GM21737 (cell line): ENCODE data around the gene STARD8.
"Not testable (repeated sequence)": the region's sequence is repeated elsewhere in the genome, so short reads cannot be mapped to it uniquely, and the experiment has no call there.

Experiments
- ATAC-seq: cut with Tn5 transposase; IDR thresholded peaks from one replicate; pipeline ENCODE4 v1.9.1; 2021; ENCODE audit warnings: mild to moderate bottlenecking, moderate library complexity; ENCODE audit not compliant: unreplicated experiment

Gene STARD8, protein sequence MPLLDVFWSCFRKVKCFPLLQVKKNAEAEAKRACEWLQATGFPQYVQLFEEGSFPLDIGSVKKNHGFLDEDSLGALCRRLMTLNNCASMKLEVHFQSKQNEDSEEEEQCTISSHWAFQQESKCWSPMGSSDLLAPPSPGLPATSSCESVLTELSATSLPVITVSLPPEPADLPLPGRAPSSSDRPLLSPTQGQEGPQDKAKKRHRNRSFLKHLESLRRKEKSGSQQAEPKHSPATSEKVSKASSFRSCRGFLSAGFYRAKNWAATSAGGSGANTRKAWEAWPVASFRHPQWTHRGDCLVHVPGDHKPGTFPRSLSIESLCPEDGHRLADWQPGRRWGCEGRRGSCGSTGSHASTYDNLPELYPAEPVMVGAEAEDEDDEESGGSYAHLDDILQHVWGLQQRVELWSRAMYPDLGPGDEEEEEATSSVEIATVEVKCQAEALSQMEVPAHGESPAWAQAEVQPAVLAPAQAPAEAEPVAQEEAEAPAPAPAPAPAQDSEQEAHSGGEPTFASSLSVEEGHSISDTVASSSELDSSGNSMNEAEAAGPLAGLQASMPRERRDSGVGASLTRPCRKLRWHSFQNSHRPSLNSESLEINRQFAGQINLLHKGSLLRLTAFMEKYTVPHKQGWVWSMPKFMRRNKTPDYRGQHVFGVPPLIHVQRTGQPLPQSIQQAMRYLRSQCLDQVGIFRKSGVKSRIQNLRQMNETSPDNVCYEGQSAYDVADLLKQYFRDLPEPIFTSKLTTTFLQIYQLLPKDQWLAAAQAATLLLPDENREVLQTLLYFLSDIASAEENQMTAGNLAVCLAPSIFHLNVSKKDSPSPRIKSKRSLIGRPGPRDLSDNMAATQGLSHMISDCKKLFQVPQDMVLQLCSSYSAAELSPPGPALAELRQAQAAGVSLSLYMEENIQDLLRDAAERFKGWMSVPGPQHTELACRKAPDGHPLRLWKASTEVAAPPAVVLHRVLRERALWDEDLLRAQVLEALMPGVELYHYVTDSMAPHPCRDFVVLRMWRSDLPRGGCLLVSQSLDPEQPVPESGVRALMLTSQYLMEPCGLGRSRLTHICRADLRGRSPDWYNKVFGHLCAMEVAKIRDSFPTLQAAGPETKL

GRCh38 chrX:68647156-68647957, at the start of gene STARD8:
Gene STARD8 (plus strand): TSS chrX:68647666. CDS start chrX:68647883, 217 bp downstream.
- no peak for ATAC-seq

- ATAC-seq = no peak
Observed at GRCh38 chrX:68598841-68599240, 48.6 kb upstream of the STARD8 start.

- ATAC-seq = no peak
Observed at GRCh38 chrX:68599256-68600152, 48.0 kb upstream of the STARD8 start.

DNA sequence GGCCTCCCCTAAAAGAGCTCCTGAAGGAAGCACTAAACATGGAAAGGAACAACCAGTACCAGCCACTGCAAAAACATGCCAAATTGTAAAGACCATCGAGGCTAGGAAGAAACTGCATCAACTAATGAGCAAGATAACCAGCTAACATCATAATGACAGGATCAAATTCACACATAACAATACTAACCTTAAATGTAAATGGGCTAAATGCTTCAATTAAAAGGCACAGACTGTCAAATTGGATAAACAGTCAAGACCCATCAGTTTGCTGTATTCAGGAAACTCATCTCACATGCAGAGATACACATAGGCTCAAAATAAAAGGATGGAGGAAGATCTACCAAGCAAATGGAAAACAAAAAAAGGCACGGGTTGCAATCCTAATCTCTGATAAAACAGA, 43.2 kb upstream of the STARD8 start:
- ATAC-seq = not testable (repeated sequence)

DNA sequence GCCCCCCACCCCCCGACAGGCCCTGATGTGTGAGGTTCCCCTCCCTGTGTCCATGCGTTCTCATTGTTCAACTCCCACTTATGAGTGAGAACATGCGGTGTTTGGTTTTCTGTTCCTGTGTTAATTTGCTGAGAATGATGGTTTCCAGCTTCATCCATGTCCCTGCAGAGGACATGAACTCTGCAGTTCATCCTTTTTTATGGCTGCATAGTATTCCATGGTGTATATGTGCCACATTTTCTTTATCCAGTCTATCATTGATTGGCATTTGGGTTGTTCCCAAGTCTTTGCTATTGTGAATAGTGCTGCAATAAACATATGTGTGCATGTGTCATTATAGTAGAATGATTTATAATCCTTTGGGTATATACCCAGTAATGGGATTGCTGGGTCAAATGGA, 32.7 kb upstream of the STARD8 start:
- not testable (repeated sequence) for ATAC-seq

DNA sequence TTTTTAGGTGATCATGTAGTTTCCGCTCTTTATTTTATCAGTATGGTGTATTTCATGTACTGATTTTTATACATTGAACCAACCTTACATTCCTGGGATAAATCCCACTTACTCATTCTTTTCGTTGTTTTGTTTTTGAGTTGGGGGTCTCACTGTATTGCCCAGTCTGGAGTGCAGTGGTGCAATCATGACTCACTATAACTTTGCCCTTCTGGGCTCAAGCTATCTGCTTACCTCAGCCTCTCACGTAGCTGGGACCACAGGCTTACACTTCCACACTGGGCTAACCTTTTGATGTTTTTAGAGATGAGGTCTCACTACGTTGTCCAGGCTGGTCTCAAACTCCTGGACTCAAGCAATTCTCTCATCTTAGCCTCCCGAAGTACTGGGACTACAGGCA, 19.5 kb upstream of the STARD8 start:
- no peak for ATAC-seq

- not testable (repeated sequence) for ATAC-seq
Observed at GRCh38 chrX:68629936-68630335, 17.5 kb upstream of the STARD8 start.

GRCh38 chrX:68631336-68631735, 16.1 kb upstream of the STARD8 start:
- no peak for ATAC-seq

- ATAC-seq = no peak
Observed at GRCh38 chrX:68632491-68632890, 15.0 kb upstream of the STARD8 start.

DNA sequence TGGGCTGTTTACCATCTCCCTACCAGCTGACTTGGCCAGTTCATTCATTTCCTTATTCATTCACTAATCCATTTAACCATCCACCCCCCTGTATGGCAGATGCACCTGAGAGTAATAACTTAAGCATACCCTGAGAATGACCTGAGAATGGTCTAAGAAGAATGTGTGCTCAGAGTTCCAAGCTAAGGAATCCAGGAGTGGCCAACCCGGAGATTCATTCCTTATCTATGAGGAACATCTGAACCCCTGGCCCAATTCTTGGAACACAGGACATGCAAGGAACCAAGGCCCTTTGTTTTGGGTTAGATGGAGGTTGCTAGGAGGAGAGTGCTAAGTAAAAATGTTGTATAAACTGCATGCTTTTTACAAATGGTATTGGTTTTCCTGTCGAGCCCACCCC, 13.5 kb upstream of the STARD8 start:
- no peak for ATAC-seq

GRCh38 chrX:68634649-68635227, 12.7 kb upstream of the STARD8 start:
- ATAC-seq = no peak

- ATAC-seq = no peak
Observed at GRCh38 chrX:68640661-68641060, 6.8 kb upstream of the STARD8 start.

- no peak for ATAC-seq
Observed at GRCh38 chrX:68644861-68645260, 2.6 kb upstream of the STARD8 start.

DNA sequence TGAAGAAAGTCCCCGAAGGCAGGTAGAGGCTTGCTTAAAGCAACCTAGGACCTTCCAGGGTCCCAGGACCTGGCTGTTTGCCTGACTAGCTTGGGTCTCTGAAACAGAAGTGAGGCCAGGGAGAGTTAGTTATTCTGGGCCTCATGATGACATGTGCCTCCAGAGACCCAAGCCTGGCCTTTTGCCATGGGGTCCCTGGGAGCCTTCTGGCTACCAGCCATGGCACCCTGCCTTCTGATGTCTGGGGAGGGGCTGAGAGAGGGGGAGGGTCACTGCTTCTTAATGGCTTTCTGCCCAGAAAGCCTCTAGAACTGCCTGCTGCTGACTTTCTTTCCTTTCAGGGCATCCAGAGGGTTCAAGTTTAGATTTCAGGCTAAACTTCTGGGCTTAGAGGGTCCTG, 1.0 kb upstream of the STARD8 start:
- ATAC-seq = no peak

DNA sequence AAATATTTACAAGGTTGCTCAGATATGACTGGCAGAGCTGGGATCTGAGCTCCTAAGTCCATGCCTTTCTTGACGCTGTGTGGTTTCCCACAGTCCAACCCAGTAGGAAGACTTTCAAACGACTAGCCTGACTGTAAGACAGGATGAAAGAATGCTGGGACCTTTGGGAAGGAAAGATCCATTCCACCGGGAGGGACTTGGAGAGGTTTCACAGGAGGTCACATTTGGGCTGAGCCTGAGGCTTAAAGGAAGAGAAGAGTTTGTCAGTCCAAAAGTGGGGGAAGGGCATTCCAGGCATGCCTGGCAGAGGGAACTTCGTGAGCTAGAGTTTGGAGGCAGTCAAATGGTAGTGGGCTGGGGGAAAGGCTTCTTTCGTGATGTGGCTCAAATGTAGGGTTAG, 1.5 kb downstream of the STARD8 start:
- ATAC-seq = no peak

DNA sequence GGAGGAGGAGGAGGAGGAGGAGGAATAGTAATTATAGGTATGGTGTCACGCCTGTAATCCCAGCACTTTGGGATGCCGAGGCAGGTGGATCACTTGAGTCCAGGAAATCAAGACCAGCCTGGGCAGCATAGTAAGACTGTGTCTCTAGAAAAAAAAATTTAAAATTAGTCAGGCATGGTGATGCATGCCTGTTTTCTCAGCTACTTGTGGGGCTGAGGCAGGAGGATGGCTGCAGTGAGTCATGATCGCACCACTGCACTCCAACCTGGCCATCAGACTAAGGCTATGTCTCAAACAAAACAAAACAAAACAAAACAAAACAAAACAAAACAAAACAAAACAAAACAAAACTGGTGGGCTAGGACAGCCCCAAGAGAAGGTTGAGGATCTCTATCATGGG, 3.0 kb downstream of the STARD8 start:
- no peak for ATAC-seq

DNA sequence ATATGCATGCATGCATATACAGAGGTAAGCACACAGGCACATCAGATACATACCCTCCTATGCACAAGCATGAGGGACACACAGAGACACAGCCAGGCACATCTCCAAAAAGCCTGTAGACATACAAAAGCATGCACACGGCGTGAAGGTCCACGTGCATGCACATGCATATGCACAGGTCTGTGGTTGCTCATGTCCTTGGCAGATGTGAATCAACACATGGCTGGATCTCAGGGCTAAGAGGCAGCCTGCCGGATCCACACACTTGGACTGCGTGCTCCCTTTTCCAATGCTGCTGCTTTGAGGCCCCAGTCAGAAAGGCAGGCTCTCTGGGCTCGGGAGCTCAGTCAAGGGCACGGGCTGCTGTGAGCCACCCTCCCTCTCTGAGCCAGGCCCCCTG, 3.6 kb downstream of the STARD8 start:
- no peak for ATAC-seq

GRCh38 chrX:68652326-68653170, 5.1 kb downstream of the STARD8 start:
- no peak for ATAC-seq
